NCI-H1105 (cell line): ENCODE results near the gene IRX5.

ENCODE experiments used
- DNase-seq: peaks from one replicate; lab custom pipeline; 2025; lab: John Stamatoyannopoulos, UW

Gene IRX5

GRCh38 chr16:54952195-54952594, 21.5 kb downstream of the IRX5 start:
- no peak for DNase-seq

DNA sequence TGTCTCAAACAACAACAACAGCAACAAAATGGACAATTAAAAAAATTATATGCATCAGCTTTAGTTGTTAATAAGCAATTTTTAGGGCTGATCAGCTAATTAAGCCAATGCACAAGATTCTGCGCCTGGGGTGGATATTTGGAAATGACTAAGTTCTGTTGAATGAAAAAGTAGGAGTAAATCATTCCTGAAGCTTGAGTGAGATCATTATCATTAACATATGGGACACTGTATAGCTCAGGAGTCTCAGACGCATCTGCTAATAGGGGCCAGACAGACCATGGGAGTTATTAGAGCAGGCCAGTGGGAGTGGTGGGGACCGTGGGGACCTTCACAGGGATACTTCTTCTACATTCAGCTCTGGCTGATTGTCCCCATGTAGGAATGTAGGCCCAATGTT, 22.8 kb downstream of the IRX5 start:
- no peak for DNase-seq

- DNase-seq = no peak
Measured at GRCh38 chr16:54954220-54954619, 23.6 kb downstream of the IRX5 start.

DNA sequence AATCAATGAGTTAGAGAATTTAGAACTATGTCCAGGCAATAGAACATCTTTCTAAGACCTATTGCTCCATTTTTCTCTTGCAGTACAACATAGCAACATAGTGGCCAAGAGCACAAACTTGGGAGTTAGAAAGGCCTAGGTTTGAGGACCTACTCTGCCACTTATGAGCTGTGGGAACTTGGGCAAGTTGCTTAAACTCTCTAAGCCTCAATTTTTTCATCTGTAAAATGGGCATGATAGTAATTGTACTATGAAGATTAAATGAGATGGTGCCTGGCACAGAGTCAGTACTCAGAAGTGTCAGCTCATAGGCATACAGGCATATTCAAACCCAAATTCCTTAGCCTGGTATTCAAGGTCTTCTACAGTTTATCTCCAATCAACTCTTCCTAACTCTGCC, 25.1 kb downstream of the IRX5 start:
- DNase-seq = no peak

GRCh38 chr16:54957403-54958166, 26.9 kb downstream of the IRX5 start:
- DNase-seq = peak; percentile 50

DNA sequence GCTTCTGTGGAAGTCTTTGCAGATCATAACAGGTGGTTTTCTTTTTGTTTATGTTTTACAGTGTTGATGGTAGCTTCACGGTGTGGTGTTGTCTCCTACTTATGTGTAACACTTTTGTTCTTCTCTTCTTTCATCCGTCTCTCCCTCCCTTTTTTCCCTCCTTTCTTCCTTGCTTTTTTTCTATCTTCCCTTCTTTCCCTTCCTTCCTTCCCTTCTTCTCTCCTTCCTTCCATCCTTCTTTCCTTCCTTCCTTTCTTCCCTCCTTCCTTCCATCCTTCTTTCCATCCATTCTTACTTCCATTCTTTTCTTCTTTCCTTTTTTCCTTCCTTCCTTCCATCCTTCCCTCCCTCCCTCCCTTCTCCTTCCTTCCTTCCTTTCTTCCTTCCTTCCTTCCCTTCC, 31.4 kb downstream of the IRX5 start:
- DNase-seq = no peak

DNA sequence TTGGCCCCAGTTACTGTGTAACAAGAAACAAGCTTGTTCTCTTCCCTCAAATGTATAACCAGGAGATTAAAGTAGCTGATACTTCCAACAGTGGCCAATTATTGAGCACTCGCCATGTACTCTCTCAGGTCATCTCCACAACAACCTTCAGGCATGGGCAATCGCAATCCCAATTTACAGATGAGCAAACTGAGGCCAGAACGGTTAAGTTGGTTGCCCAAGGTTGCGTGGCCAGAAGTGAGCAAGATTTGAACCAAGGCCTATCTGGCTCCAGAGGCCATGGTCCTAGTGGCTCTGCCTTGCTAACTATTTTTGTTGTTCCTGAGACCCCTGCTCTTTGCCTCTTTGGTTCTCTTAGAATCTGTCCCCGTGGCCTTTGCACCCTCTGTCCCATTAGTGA, 33.6 kb downstream of the IRX5 start:
- DNase-seq = no peak

- no peak for DNase-seq
Measured at GRCh38 chr16:54965464-54965863, 34.8 kb downstream of the IRX5 start.

GRCh38 chr16:54968011-54968410, 37.3 kb downstream of the IRX5 start:
- DNase-seq = no peak

GRCh38 chr16:54968784-54969183, 38.1 kb downstream of the IRX5 start:
- DNase-seq = no peak

GRCh38 chr16:54970016-54970415, 39.4 kb downstream of the IRX5 start:
- DNase-seq = no peak

DNA sequence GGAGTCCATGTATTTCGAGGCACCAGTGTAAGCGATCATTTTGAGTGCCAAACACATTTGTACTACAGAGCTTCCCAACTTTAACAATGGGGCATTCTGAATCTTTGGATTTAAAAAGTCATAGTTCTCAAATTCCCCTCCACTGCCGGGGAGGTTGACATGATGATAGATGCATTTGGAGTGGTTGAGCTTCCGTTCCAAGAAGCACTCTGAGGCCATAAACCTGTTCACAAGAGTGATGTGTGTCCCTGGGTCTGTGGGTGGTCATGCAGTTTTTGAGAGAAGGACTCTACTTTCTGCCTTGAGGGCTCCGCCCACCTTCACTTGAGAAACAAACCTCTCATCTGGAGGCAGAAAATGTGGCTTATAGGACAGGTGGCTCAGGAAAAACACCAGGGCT, 43.7 kb downstream of the IRX5 start:
- no peak for DNase-seq

DNA sequence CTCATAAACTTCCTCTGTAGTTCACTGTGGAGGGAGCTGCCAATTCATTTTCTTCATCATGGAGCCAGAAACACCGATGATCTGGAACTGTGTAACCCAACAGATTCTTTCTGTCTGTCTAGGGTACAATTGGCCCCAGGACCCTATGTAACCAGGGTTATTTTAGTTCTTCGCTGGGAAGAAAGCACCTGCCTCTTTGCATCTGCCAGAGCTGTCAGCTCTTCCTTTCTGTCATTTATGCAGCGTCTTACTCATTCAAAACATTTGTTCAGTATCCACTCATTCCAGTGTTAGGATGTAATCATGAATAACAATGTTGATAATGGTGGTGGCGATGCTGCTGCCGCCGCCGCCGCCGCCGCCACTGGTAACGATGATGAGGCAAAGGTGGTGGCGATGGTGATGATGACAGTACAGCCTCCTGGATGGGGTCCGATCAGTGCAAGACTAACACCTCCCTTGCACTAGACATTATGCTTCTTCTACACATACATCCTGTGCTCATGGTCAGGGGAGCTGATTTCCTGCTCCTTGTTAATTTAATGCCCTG, 46.1 kb downstream of the IRX5 start:
- DNase-seq = no peak

- no peak for DNase-seq
Measured at GRCh38 chr16:54977211-54977610, 46.5 kb downstream of the IRX5 start.

DNA sequence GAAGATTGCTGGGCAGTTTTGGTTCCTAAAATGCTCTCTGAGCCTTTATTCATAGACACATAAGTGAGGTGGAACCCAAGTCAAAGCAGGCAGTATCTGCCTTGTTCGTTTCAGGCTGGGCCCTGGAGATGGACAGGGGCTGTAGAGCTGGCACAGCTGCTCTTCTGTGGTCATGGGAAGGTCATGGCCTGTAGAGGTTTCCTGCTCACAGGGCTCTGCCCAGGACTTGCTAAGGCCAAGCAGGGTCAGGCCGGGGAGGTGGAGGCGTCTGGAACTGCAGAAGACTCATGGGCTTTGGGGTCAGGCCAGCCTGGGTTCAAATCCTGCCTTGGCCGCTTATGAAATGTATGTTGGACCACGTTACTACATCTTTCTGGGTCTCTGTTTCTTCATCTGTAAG, 50.2 kb downstream of the IRX5 start:
- no peak for DNase-seq
